ENCODE measurements around the gene STUB1. TPM values are rescaled to one million over a fixed set of nuclear protein-coding genes. Genes with fewer than 3 reads are reported as not detected.

Gene STUB1
- total RNA-seq, 2 donors from 2014 or later = 53.6 to 70.4 TPM

- H3K36me3 Mint-ChIP-seq (ENCODE audit: insufficient read depth in 2 of 2) = no peaks in the 10 kb centered on the region
- H3K27ac Mint-ChIP-seq = no peak overlapping the region
- H3K9me3 Mint-ChIP-seq = no peaks in the 10 kb centered on the region
- DNase-seq = peak in 1 of 2 donors; percentile 36
- no peaks in the 10 kb centered on the region for H3K27me3 Mint-ChIP-seq (ENCODE audit: low read depth)
- H3K4me1 Mint-ChIP-seq (ENCODE audit: low read depth) = peaks cover 24% of the 10 kb centered on the region
- peak in 1 of 2 donors; percentile 4 for ATAC-seq (replicated peaks in 1 of 2)
- peak overlapping the region; percentile 79 to 87 for H3K4me3 Mint-ChIP-seq
Measured at GRCh38 chr16:721765-722540, 41.7 kb downstream of the STUB1 start.

GRCh38 chr16:722835-723633, 42.8 kb downstream of the STUB1 start:
- Mint-ChIP-seq H3K27me3 (ENCODE audit: low read depth) (no peaks in the 10 kb centered on the region), H3K4me3 (peak overlapping the region; percentile 79 to 87), H3K4me1 (ENCODE audit: low read depth) (peaks cover 24% of the 10 kb centered on the region), H3K36me3 (ENCODE audit: insufficient read depth in 2 of 2) (no peaks in the 10 kb centered on the region), H3K9me3 (no peaks in the 10 kb centered on the region), H3K27ac (no peak overlapping the region)
- no peak for DNase-seq
- ATAC-seq (replicated peaks in 1 of 2) = no peak

DNA sequence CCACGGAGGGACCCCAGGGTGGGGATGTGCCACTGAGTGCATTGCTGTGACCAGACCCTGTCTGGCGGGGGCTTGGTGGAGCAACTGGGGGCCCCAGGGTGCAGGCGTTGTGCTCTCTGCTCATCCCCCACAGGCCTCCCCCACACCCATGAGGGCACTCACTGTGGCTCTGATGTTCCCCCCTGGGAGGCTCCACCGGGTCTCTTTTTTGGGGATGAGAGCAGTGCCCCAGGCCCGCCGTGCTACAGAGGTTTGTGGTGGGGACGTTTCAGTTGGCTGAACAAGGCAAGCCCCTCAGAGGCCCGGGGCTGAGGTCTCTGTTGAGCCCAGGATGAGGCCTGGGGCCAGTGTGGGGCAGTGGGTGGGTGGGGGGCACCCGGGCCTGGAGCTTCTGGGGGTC, 43.5 kb downstream of the STUB1 start:
- Mint-ChIP-seq H3K27ac (no peak overlapping the region), H3K4me1 (ENCODE audit: low read depth) (peaks cover 22% of the 10 kb centered on the region), H3K9me3 (no peaks in the 10 kb centered on the region), H3K27me3 (ENCODE audit: low read depth) (no peaks in the 10 kb centered on the region), H3K4me3 (no peak overlapping the region), H3K36me3 (ENCODE audit: insufficient read depth in 2 of 2) (no peaks in the 10 kb centered on the region)
- no peak for DNase-seq
- no peak for ATAC-seq (replicated peaks in 1 of 2)

DNA sequence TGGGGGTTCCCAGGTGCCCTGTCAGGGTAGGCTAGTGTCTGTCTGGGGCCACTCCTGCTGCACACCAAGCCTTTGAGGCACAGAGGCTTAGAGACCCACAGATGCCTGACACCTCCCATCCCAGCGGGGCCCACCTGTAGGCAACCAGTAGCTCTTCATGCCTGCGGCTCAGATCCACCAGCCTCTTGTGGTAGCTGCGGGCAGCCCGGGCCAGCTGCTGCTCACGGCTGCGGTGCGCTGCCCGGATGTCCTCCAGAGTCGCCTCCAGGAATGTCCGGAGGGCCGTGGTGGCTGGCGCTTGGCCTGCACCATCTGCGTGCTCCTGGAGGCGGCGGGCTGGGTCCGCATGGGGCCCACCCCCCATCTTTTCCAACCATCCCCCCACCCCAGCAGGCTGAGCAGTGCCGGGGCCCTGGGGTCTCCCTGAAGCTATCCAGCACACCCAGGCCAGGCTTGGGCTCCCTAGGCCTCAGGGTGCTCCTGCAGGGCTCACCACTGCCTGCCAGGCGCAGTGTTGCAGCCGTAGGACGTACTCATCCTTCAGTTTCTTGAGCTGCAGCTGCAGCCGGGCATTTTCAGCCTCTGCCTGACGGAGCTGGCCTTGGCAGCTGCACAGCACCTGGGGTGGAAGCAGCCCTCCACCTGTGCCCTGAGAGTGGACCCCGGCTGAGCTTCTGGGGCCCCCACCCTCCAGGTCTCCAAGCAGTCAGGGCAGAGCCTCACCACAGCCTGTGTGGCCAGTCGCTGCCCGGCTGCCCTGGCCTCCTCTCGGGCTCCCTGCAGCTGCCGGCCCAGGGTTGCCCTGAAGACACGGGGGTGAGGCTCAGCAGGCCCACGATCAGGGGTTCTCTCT, 44.2 kb downstream of the STUB1 start:
- Mint-ChIP-seq H3K4me3 (no peak overlapping the region), H3K27me3 (ENCODE audit: low read depth) (no peaks in the 10 kb centered on the region), H3K36me3 (ENCODE audit: insufficient read depth in 2 of 2) (no peaks in the 10 kb centered on the region), H3K27ac (no peak overlapping the region), H3K4me1 (ENCODE audit: low read depth) (peaks cover 15% of the 10 kb centered on the region), H3K9me3 (no peaks in the 10 kb centered on the region)
- ATAC-seq (replicated peaks in 1 of 2) (no peak), DNase-seq (no peak)

GRCh38 chr16:725041-725376, 44.8 kb downstream of the STUB1 start:
- no peak overlapping the region for H3K4me3 Mint-ChIP-seq
- DNase-seq (no peak), ATAC-seq (replicated peaks in 1 of 2) (no peak)
- no peaks in the 10 kb centered on the region for H3K36me3 Mint-ChIP-seq (ENCODE audit: insufficient read depth in 2 of 2)
- peaks cover 10% of the 10 kb centered on the region for H3K4me1 Mint-ChIP-seq (ENCODE audit: low read depth)
- H3K27ac Mint-ChIP-seq = no peak overlapping the region
- no peaks in the 10 kb centered on the region for H3K27me3 Mint-ChIP-seq (ENCODE audit: low read depth)
- H3K9me3 Mint-ChIP-seq = no peaks in the 10 kb centered on the region

DNA sequence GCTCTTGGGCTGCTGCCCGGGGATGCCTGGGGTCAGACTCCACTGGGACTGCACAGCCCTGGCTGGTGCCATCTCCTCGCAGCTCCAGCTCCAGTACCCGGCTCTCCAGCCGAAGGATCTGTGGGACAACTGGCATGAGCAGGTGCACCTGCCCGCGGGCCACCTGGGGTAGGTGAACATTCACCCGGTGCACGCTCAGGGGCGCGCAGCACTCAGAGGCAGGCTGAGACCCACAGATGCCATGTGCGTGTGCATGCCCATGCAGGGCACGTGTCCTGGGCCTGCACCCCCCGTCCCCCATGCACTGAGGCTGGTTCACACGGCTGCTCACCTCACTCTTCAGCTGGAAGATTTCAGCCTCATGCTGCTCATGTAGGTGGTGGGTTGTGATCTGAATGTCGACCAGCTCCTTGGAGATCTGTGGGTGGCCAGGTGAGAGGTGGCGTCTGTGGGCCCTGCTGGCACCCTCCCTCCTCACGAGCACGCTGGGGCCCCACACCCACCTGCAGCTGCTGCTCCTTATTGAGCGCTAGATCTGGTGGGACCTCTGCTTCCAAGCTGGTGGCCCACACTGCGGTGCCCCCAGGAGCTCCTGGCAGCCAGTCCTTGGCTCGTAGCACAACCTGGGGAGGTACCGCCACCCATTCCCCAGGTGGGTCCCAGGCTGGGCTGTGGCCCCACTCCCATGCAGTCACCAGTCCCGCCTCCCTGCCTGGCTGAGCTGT, 45.4 kb downstream of the STUB1 start:
- peak overlapping the region in 1 of 2 donors; percentile 83 for H3K4me3 Mint-ChIP-seq
- no peaks in the 10 kb centered on the region for H3K27me3 Mint-ChIP-seq (ENCODE audit: low read depth)
- H3K9me3 Mint-ChIP-seq = no peaks in the 10 kb centered on the region
- no peak for DNase-seq
- ATAC-seq (replicated peaks in 1 of 2) = no peak
- no peaks in the 10 kb centered on the region for H3K36me3 Mint-ChIP-seq (ENCODE audit: insufficient read depth in 2 of 2)
- H3K4me1 Mint-ChIP-seq (ENCODE audit: low read depth) = peaks cover 6% of the 10 kb centered on the region
- no peak overlapping the region for H3K27ac Mint-ChIP-seq

DNA sequence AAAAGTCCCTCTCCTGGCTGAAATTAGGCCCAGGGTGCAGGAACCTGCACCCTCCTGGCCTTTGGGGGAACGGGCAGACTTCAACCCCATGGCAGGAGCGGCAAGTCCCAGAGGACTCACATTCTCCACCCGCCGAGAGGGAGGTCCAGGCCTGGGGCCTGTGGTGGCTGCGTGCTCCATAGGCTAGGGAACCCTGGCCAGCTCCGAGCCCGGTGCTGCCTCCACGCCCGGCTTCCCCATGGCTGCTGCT, 45.9 kb downstream of the STUB1 start:
- Mint-ChIP-seq H3K27ac (no peak overlapping the region), H3K4me1 (ENCODE audit: low read depth) (peaks cover 6% of the 10 kb centered on the region), H3K4me3 (peak overlapping the region in 1 of 2 donors; percentile 83)

DNA sequence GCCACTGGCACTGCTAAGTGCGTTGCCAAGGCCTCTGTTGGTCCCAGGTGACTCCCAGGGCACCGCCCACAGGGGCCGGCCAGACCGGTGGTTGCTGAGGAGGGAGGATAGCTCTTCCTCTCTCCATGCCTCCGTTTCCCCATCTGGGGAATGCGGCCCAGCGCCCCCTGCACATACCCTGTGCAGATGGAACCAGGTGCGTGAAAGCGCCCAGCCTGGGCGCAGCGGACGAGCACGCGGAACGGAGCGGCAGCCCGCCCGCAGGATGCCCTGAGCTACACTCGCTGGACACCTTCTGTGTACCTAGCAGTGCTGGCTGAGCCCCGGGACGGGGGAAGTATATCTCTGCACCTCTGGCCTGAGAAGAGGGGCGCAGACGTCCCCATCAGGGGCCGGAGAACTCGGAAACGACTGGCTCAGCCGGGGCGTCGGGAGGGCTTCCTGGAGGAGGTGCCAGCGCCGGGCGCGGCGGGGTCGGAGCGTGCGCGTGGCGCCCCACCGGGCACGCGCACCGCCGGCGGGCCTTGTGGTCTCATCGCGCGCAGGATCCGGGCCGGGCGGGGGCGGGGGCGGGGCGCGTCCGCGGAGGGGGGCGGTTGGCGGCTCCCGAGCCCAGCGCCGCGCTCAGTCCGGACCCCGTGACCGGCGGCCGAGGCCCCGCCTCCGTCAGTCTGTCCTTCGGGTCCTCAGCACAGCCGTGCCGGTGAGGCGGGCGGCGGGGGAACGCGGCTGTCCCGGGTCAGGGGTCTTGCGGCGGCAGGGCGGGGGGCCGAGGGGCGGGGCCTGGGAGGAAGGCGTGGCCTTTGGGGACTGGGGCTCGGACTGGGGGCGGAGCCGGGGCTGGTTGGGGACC, 46.5 kb downstream of the STUB1 start, which contains the start of the genes CCDC78 and HAGHL:
Gene CCDC78 (minus strand): TSS at position 6 of the 853 bp plus-strand sequence. CDS start 76 bp downstream, outside the sequence.
Gene HAGHL (plus strand): TSS at position 669 of the 853 bp plus-strand sequence. CDS start 404 bp downstream, outside the sequence.
- ATAC-seq (replicated peaks in 1 of 2) (peak; percentile 29 to 41), DNase-seq (peak; percentile 61 to 71)
- H3K4me1 Mint-ChIP-seq (ENCODE audit: low read depth) = peaks cover 6% of the 10 kb centered on the region
- H3K27me3 Mint-ChIP-seq (ENCODE audit: low read depth) = no peaks in the 10 kb centered on the region
- no peak within 1 kb of the TSS for H3K27ac Mint-ChIP-seq
- H3K9me3 Mint-ChIP-seq = no peaks in the 10 kb centered on the region
- H3K36me3 Mint-ChIP-seq (ENCODE audit: insufficient read depth in 2 of 2) = no peaks in the 10 kb centered on the region
- peak within 1 kb of the TSS; percentile 82 to 83 for H3K4me3 Mint-ChIP-seq

More for the DNA sequence above, 45.9 kb downstream of the STUB1 start:
- ATAC-seq (replicated peaks in 1 of 2) (no peak), DNase-seq (no peak)
- Mint-ChIP-seq H3K9me3 (no peaks in the 10 kb centered on the region), H3K36me3 (ENCODE audit: insufficient read depth in 2 of 2) (no peaks in the 10 kb centered on the region), H3K27me3 (ENCODE audit: low read depth) (no peaks in the 10 kb centered on the region)

GRCh38 chr16:727291-727977, 47.2 kb downstream of the STUB1 start:
- DNase-seq = peak in 1 of 2 donors; percentile 34
- no peak overlapping the region for H3K27ac Mint-ChIP-seq

GRCh38 chr16:728131-728889, 48.1 kb downstream of the STUB1 start:
- Mint-ChIP-seq H3K9me3 (no peaks in the 10 kb centered on the region), H3K36me3 (ENCODE audit: insufficient read depth in 2 of 2) (no peaks in the 10 kb centered on the region), H3K27ac (no peak overlapping the region), H3K27me3 (ENCODE audit: low read depth) (no peaks in the 10 kb centered on the region), H3K4me3 (peak overlapping the region; percentile 49 to 51), H3K4me1 (ENCODE audit: low read depth) (no peaks in the 10 kb centered on the region)
- DNase-seq (peak; percentile 65 to 73), ATAC-seq (replicated peaks in 1 of 2) (peak; percentile 64 to 70)

More at GRCh38 chr16:727291-727977, 47.2 kb downstream of the STUB1 start:
- no peaks in the 10 kb centered on the region for H3K9me3 Mint-ChIP-seq
- peaks cover 6% of the 10 kb centered on the region for H3K4me1 Mint-ChIP-seq (ENCODE audit: low read depth)
- peak overlapping the region; percentile 64 to 66 for H3K4me3 Mint-ChIP-seq
- H3K36me3 Mint-ChIP-seq (ENCODE audit: insufficient read depth in 2 of 2) = no peaks in the 10 kb centered on the region
- peak; percentile 27 to 31 for ATAC-seq (replicated peaks in 1 of 2)
- H3K27me3 Mint-ChIP-seq (ENCODE audit: low read depth) = no peaks in the 10 kb centered on the region
